ENCODE measurements around the gene MAN2A2. TPM values are rescaled to one million over a fixed set of nuclear protein-coding genes. Genes with fewer than 3 reads are reported as not detected.

Gene MAN2A2
- total RNA-seq, 1 donor from 2014 or later = 18.5 TPM

DNA sequence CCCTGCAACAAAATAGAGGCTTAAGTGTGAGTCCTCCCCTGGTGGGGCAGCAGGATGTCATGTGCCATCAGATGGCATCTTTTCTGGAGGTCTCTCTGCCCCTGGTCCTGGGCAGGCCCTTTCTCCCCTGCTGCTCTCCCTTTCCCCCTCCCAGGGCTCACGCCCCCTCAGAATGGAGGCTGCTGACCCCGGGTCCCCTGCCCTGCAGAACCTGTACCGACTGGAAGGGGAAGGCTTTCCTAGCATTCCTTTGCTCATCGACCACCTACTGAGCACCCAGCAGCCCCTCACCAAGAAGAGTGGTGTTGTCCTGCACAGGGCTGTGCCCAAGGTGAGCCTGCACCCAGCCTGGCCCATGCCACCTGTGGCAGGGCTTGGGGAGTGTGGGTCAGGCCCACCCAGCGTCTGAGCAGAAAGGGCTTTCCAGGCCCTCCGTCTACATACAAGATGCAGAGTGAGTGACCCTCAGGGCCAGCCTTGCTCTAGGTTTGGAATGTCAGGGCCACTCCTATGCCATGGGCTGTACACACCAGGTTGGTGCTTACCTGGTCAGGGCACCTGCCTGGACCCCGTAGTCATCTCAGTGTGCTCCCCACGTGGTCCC is 11.7 kb upstream of the MAN2A2 start:
- H3K27ac Mint-ChIP-seq (ENCODE audit: unreplicated experiment) = no peak overlapping the region
- Histone ChIP-seq H3K4me2 (ENCODE audit: low read length) (no peak overlapping the region), H3K9me3 (ENCODE audit: insufficient read depth, low read depth, low read length) (no peaks in the 10 kb centered on the region), H3K36me3 (ENCODE audit: insufficient read depth, low read length) (no peaks in the 10 kb centered on the region), H2AFZ (ENCODE audit: low read depth, low read length) (no peak overlapping the region), H3K79me2 (ENCODE audit: insufficient read depth, low read length) (no peaks in the 10 kb centered on the region), H3K4me1 (ENCODE audit: insufficient read depth, low read length) (no peaks in the 10 kb centered on the region), H4K20me1 (ENCODE audit: insufficient read depth, low read length) (no peaks in the 10 kb centered on the region), H3K9ac (ENCODE audit: low read length) (no peak overlapping the region), H3K27me3 (ENCODE audit: insufficient read depth, low read length) (no peaks in the 10 kb centered on the region), H3K27ac (ENCODE audit: low read depth, low read length) (no peak overlapping the region), H3K4me3 (ENCODE audit: insufficient read depth, low read depth, low read length) (no peak overlapping the region)
- TF ChIP-seq, protein P1, sequence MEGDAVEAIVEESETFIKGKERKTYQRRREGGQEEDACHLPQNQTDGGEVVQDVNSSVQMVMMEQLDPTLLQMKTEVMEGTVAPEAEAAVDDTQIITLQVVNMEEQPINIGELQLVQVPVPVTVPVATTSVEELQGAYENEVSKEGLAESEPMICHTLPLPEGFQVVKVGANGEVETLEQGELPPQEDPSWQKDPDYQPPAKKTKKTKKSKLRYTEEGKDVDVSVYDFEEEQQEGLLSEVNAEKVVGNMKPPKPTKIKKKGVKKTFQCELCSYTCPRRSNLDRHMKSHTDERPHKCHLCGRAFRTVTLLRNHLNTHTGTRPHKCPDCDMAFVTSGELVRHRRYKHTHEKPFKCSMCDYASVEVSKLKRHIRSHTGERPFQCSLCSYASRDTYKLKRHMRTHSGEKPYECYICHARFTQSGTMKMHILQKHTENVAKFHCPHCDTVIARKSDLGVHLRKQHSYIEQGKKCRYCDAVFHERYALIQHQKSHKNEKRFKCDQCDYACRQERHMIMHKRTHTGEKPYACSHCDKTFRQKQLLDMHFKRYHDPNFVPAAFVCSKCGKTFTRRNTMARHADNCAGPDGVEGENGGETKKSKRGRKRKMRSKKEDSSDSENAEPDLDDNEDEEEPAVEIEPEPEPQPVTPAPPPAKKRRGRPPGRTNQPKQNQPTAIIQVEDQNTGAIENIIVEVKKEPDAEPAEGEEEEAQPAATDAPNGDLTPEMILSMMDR (IDR thresholded peaks at IDR 0.05; ENCODE audit: insufficient read depth, low read depth, low read length) = no peak
- no peak for DNase-seq (ENCODE audit: low read depth)
- H3K9me3 Mint-ChIP-seq (ENCODE audit: unreplicated experiment) = no peaks in the 10 kb centered on the region
- H3K4me3 Mint-ChIP-seq (ENCODE audit: unreplicated experiment) = no peak overlapping the region
- no peaks in the 10 kb centered on the region for H3K4me1 Mint-ChIP-seq (ENCODE audit: low read depth, unreplicated experiment)
- peaks cover 8% of the 10 kb centered on the region for H3K36me3 Mint-ChIP-seq (ENCODE audit: low read depth, unreplicated experiment)
- H3K27me3 Mint-ChIP-seq (ENCODE audit: low read depth, unreplicated experiment) = peaks cover 2% of the 10 kb centered on the region
- no peak for FAIRE-seq

DNA sequence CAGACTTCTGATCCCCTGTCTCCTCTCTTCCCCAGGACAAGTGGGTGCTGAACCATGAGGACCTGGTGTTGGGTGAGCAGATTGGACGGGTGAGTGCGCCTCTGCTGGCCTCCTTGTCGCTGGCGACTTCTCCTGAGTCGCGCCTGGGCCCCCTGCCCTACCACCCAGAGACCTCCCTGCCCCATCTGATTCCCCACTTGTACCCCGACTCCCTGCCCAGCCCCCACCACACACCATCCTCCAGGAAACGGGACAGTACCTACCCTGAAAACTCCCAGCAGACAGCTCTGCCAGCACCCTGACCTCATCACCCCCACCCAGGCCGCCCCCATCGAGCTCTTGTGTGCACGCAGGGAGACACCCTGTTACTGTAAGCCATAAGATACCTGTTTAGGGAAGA is 11.1 kb upstream of the MAN2A2 start:
- Histone ChIP-seq H3K27ac (ENCODE audit: low read depth, low read length) (no peak overlapping the region), H3K9ac (ENCODE audit: low read length) (no peak overlapping the region), H3K4me1 (ENCODE audit: insufficient read depth, low read length) (no peaks in the 10 kb centered on the region), H3K4me3 (ENCODE audit: insufficient read depth, low read depth, low read length) (no peak overlapping the region), H3K36me3 (ENCODE audit: insufficient read depth, low read length) (no peaks in the 10 kb centered on the region), H3K4me2 (ENCODE audit: low read length) (no peak overlapping the region), H3K27me3 (ENCODE audit: insufficient read depth, low read length) (no peaks in the 10 kb centered on the region), H3K79me2 (ENCODE audit: insufficient read depth, low read length) (no peaks in the 10 kb centered on the region), H2AFZ (ENCODE audit: low read depth, low read length) (no peak overlapping the region), H4K20me1 (ENCODE audit: insufficient read depth, low read length) (no peaks in the 10 kb centered on the region), H3K9me3 (ENCODE audit: insufficient read depth, low read depth, low read length) (no peaks in the 10 kb centered on the region)
- Mint-ChIP-seq H3K27ac (ENCODE audit: unreplicated experiment) (no peak overlapping the region), H3K27me3 (ENCODE audit: low read depth, unreplicated experiment) (peaks cover 2% of the 10 kb centered on the region), H3K4me1 (ENCODE audit: low read depth, unreplicated experiment) (no peaks in the 10 kb centered on the region), H3K9me3 (ENCODE audit: unreplicated experiment) (no peaks in the 10 kb centered on the region), H3K4me3 (ENCODE audit: unreplicated experiment) (no peak overlapping the region), H3K36me3 (ENCODE audit: low read depth, unreplicated experiment) (peaks cover 8% of the 10 kb centered on the region)
- FAIRE-seq = no peak
- TF ChIP-seq EZH2 (IDR thresholded peaks at IDR 0.05; ENCODE audit: insufficient read depth, low read length) = no peak
- TF ChIP-seq, protein P1 (IDR thresholded peaks at IDR 0.05; ENCODE audit: insufficient read depth, low read depth, low read length) = no peak
- no peak for DNase-seq (ENCODE audit: low read depth)

DNA sequence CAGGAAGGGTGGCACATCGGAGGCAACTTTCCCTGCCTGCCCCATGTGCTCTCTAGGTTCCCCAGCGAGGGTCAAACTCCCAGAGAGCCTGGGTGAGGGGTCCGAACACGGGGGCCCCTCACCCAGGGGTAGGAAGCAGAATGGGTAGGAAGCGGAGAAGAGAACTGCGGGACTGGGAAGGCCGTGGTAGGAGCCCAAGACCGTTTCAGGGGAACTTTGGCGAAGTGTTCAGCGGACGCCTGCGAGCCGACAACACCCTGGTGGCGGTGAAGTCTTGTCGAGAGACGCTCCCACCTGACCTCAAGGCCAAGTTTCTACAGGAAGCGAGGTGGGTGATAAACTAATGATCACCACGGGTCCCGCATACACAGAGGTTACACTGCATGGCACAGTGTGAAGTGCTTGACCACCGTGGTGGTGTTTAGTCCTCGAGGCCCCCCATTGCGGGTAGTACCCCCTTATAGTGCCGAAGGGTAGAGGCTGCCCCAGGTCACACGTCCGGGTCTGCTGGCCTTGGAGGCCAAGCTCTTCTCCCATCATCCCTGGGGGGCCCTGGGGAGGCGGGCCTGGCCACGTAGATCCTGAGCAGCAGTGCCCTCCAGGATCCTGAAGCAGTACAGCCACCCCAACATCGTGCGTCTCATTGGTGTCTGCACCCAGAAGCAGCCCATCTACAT is 10.5 kb upstream of the MAN2A2 start:
- no peaks in the 10 kb centered on the region for H3K4me1 ChIP-seq (ENCODE audit: insufficient read depth, low read length)
- peaks cover 2% of the 10 kb centered on the region for H3K27me3 Mint-ChIP-seq (ENCODE audit: low read depth, unreplicated experiment)
- DNase-seq (ENCODE audit: low read depth) (no peak), FAIRE-seq (no peak)
- no peak overlapping the region for H3K4me3 Mint-ChIP-seq (ENCODE audit: unreplicated experiment)
- H3K27ac ChIP-seq (ENCODE audit: low read depth, low read length) = no peak overlapping the region
- H2AFZ ChIP-seq (ENCODE audit: low read depth, low read length) = no peak overlapping the region
- peaks cover 8% of the 10 kb centered on the region for H3K36me3 Mint-ChIP-seq (ENCODE audit: low read depth, unreplicated experiment)
- no peaks in the 10 kb centered on the region for H3K36me3 ChIP-seq (ENCODE audit: insufficient read depth, low read length)
- no peak overlapping the region for H3K27ac Mint-ChIP-seq (ENCODE audit: unreplicated experiment)
- H3K79me2 ChIP-seq (ENCODE audit: insufficient read depth, low read length) = no peaks in the 10 kb centered on the region
- TF ChIP-seq, protein P1 (IDR thresholded peaks at IDR 0.05; ENCODE audit: insufficient read depth, low read depth, low read length) = no peak
- no peak for TF ChIP-seq EZH2 (IDR thresholded peaks at IDR 0.05; ENCODE audit: insufficient read depth, low read length)
- H3K9ac ChIP-seq (ENCODE audit: low read length) = no peak overlapping the region
- no peaks in the 10 kb centered on the region for H3K4me1 Mint-ChIP-seq (ENCODE audit: low read depth, unreplicated experiment)
- no peaks in the 10 kb centered on the region for H3K9me3 ChIP-seq (ENCODE audit: insufficient read depth, low read depth, low read length)
- H3K9me3 Mint-ChIP-seq (ENCODE audit: unreplicated experiment) = no peaks in the 10 kb centered on the region
- no peak overlapping the region for H3K4me2 ChIP-seq (ENCODE audit: low read length)
- H3K27me3 ChIP-seq (ENCODE audit: insufficient read depth, low read length) = no peaks in the 10 kb centered on the region
- no peaks in the 10 kb centered on the region for H4K20me1 ChIP-seq (ENCODE audit: insufficient read depth, low read length)
- H3K4me3 ChIP-seq (ENCODE audit: insufficient read depth, low read depth, low read length) = no peak overlapping the region
